Breast epithelium (tissue), 3 donors: ENCODE results near the gene NOL4L.

ENCODE experiments used
- CTCF ChIP-seq, 3 donors: fragments of 450-650 bp; IDR thresholded peaks; one replicate each; pipeline ENCODE4 v1.5.1; 2016 to 2017; ENCODE audit warnings: antibody characterized with exemption in 3 of 3, mild to moderate bottlenecking in 3 of 3, moderate library complexity in 3 of 3
- POLR2A ChIP-seq: fragments of 450-650 bp; IDR thresholded peaks from one replicate; pipeline ENCODE4 v1.6.1; 2016; ENCODE audit warnings: antibody characterized with exemption, mild to moderate bottlenecking, moderate library complexity

- no peak for TF ChIP-seq POLR2A
- no peak for TF ChIP-seq CTCF (IDR thresholded peaks at IDR 0.05)
Observed at GRCh38 chr20:32435449-32436107, 149.6 kb downstream of the NOL4L start.
